ENCODE data around the gene WDPCP.

DNA sequence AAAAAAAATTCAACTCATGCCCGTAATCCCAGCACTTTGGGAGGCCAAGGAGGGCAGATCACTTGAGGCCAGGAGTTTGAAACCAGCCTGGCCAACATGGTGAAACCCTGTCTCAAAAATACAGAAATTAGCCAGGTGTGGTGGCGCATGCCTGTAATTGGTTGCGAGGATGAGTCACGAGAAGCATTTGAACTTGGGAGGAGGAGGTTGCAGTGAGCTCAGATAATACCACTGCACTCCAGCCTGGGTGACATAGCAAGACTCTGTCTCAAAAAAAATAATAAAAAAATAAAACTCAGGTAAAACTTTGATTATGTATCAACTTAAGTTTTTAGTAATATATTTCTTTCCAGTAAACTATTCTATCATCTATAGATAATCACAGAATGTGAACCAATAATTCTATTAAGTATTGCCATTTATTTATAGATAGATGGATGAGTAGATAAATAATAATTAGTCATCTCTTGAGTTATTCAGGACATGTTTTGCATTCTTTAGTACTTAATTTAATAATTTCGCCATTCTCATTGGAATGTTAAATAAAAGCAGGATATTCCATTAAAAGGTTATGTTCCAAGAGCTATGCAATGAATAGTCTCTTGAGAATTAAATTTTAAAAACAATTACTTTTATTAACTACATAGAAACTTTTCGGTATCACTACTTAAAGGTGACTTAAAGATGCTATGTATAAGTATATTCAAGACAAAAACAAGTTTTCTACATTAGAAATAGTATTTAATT lies 48.7 kb downstream of the WDPCP start:
- TF ChIP-seq ZNF274 (IDR thresholded peaks at IDR 0.05; ENCODE audit: low read depth, low read length) (no peak), YY1 (IDR thresholded peaks at IDR 0.05; ENCODE audit: insufficient read depth, insufficient read length) (no peak), SUZ12 (IDR thresholded peaks at IDR 0.05; ENCODE audit: extremely low read depth, insufficient read depth, insufficient read length) (no peak)
